HG03469 (cell line): ENCODE measurements around the gene TSPAN4.

Experiments used
- ATAC-seq: cut with Tn5 transposase; IDR thresholded peaks from one replicate; pipeline ENCODE4 v1.9.1; 2021; ENCODE audit warnings: mild to moderate bottlenecking, moderate library complexity, moderate number of reproducible peaks; ENCODE audit not compliant: unreplicated experiment

The TSPAN4 gene

GRCh38 chr11:905952-906351, 63.3 kb downstream of the TSPAN4 start:
- ATAC-seq: no peak

- ATAC-seq: no peak
Measured at GRCh38 chr11:907668-908067, 65.0 kb downstream of the TSPAN4 start.

- ATAC-seq: no peak
Measured at GRCh38 chr11:908273-908672, 65.6 kb downstream of the TSPAN4 start.

- ATAC-seq: no peak
Measured at GRCh38 chr11:909406-909805, 66.8 kb downstream of the TSPAN4 start.

GRCh38 chr11:910044-910588, 67.5 kb downstream of the TSPAN4 start:
- ATAC-seq: no peak

GRCh38 chr11:910589-911030, 68.0 kb downstream of the TSPAN4 start, which contains the start of gene CHID1:
CHID1 (minus strand) TSS chr11:910810; CDS start chr11:904816, 5,994 bp downstream.
- ATAC-seq: peak; percentile 72

GRCh38 chr11:911031-911889, 68.6 kb downstream of the TSPAN4 start:
- ATAC-seq: no peak

- no peak for ATAC-seq
Measured at GRCh38 chr11:911890-912219, 69.2 kb downstream of the TSPAN4 start.

- ATAC-seq: no peak
Measured at GRCh38 chr11:912266-912665, 69.6 kb downstream of the TSPAN4 start.

- ATAC-seq: no peak
Measured at GRCh38 chr11:913043-913442, 70.4 kb downstream of the TSPAN4 start.

GRCh38 chr11:914204-914603, 71.6 kb downstream of the TSPAN4 start:
- no peak for ATAC-seq

GRCh38 chr11:914747-915501, 72.3 kb downstream of the TSPAN4 start:
- no peak for ATAC-seq
